Coronary artery (tissue), 2 donors: Measurements from ENCODE around the gene USH1G.
"Not testable (repeated sequence)": the region's sequence is repeated elsewhere in the genome, so short reads cannot be mapped to it uniquely, and the experiment has no call there.

Experiments
- DNase-seq: peaks from one replicate; pipeline ENCODE4 v3.0.0-alpha.2; 2017; ENCODE audit warnings: low spot score
- H3K27ac ChIP-seq, 2 donors: fragments of 200-600 bp; sonication (generic); one replicate each; pipeline ENCODE4 v1.5.1; 2016 to 2019
- H3K4me3 ChIP-seq: fragments of 200-600 bp; sonication (generic); 2 replicates; pipeline ENCODE4 v1.5.1; 2016; ENCODE audit warnings: mild to moderate bottlenecking, moderate library complexity
- TF ChIP-seq, protein P1 (sequence below): fragments of 200-600 bp; sonication (generic); IDR thresholded peaks from one replicate; pipeline ENCODE4 v1.5.1; 2019; ENCODE audit warnings: antibody characterized with exemption

USH1G gene

GRCh38 chr17:74907012-74907411 lies 16.0 kb downstream of the USH1G start:
- TF ChIP-seq, protein P1, sequence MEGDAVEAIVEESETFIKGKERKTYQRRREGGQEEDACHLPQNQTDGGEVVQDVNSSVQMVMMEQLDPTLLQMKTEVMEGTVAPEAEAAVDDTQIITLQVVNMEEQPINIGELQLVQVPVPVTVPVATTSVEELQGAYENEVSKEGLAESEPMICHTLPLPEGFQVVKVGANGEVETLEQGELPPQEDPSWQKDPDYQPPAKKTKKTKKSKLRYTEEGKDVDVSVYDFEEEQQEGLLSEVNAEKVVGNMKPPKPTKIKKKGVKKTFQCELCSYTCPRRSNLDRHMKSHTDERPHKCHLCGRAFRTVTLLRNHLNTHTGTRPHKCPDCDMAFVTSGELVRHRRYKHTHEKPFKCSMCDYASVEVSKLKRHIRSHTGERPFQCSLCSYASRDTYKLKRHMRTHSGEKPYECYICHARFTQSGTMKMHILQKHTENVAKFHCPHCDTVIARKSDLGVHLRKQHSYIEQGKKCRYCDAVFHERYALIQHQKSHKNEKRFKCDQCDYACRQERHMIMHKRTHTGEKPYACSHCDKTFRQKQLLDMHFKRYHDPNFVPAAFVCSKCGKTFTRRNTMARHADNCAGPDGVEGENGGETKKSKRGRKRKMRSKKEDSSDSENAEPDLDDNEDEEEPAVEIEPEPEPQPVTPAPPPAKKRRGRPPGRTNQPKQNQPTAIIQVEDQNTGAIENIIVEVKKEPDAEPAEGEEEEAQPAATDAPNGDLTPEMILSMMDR: no peak
- H3K27ac ChIP-seq: no peak overlapping the region
- no peak overlapping the region for H3K4me3 ChIP-seq
- no peak for DNase-seq

DNA sequence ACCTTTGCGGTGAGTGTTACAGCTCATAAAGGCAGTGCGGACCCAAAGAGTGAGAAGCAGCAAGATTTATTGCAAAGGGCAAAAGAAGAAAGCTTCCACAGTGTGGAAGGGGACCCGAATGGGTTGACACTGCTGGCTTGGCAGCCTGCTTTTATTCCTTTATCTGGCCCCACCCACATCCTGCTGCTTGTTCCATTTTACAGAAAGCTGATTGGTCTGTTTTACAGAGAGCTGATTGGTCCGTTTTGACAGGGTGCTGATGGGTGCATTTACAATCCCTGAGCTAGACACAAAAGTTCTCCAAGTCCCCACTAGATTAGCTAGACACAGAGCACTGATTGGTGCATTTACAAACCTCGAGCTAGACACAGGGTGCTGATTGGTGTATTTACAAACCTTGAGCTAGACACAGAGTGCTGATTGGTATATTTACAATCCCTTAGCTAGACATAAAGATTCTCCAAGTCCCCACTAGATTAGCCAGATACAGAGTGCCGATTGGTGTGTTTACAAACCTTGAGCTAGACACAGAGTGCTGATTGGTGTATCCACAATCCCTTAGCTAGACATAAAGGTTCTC lies 16.8 kb downstream of the USH1G start:
- not testable (repeated sequence) for H3K4me3 ChIP-seq, H3K27ac ChIP-seq, DNase-seq

GRCh38 chr17:74904687-74905409 lies 18.2 kb downstream of the USH1G start:
- TF ChIP-seq, protein P1: no peak
- no peak overlapping the region for H3K27ac ChIP-seq
- no peak for DNase-seq
- no peak overlapping the region for H3K4me3 ChIP-seq

DNA sequence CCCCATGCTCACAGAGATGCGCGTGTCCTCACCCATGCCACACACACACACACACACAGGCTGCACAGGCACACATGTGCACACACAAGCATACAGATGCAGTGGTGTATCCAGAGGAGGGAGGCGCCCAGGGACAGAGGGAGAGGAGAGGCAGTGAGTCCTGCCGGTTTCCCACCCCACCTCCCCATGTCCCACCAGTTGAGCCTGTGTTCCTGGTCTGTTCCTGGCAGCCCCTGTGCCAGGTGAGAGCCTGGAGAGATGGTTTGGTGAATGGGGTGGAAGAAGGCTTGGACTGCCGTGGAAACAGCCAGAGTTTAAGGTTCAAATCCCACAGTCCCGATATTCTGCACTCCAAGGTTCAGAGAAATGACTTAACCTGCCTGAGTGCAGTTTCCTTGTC lies 19.4 kb downstream of the USH1G start:
- TF ChIP-seq, protein P1: no peak
- H3K27ac ChIP-seq: no peak overlapping the region
- no peak for DNase-seq
- no peak overlapping the region for H3K4me3 ChIP-seq

- Histone ChIP-seq H3K27ac (no peak overlapping the region), H3K4me3 (no peak overlapping the region)
- TF ChIP-seq, protein P1: no peak
- no peak for DNase-seq
These were observed 20.0 kb downstream of the USH1G start for GRCh38 chr17:74903034-74903433.

DNA sequence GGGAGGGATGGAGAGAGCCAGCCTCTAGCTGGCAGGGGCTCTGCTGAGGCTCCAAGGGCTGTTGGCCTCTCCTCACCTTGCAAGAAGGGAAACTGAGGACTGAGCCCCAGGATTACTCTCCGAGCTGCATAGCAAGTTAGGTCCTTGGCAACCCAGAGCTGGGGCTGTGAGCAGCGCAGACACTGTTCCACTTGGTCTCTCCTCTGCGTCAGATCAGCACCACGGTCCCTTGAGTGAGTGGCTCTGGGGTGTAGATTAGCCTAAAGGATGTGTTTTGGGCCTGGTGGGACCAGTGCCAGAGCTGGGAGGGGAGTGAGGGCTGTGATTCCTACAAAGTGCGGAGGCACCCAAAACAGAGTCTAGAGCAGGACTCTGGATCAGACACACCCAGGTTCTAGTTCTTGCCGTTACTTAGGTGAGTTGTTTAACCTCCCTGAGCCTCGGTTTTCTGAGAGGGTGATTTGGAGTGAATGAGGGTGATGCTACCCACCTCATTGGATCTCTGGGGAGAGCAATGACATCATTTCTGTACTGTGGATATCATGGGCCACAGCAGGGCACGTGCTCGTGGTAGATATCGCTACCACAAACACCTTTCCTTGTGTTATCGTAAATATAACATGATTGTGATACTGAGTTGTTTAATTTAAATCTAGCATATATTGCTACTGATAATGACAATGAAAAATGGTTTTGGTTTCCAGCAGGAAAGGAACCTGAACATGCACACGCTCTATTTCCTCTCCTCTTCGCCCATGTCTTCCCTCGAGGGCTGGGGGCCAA lies 21.5 kb downstream of the USH1G start:
- Histone ChIP-seq H3K27ac (no peak overlapping the region), H3K4me3 (no peak overlapping the region)
- DNase-seq: no peak
- TF ChIP-seq, protein P1: no peak

GRCh38 chr17:74900208-74900607 lies 22.8 kb downstream of the USH1G start:
- TF ChIP-seq, protein P1: no peak
- Histone ChIP-seq H3K27ac (no peak overlapping the region), H3K4me3 (no peak overlapping the region)
- no peak for DNase-seq
